Hepatocyte (in vitro differentiated cells): ENCODE results near the gene METTL2B.
"Not testable (repeated sequence)": the region's sequence is repeated elsewhere in the genome, so short reads cannot be mapped to it uniquely, and the experiment has no call there.

ENCODE experiments used
- CTCF ChIP-seq: fragments of 200-600 bp; sonication (generic); IDR thresholded peaks from 2 replicates; pipeline ENCODE4 v1.5.1; 2016; ENCODE audit warnings: antibody characterized with exemption, mild to moderate bottlenecking; ENCODE audit not compliant: poor library complexity
- EZH2 ChIP-seq: fragments of 200-600 bp; sonication (generic); IDR thresholded peaks from 2 replicates; pipeline ENCODE4 v1.6.1; 2016; ENCODE audit warnings: antibody characterized with exemption, mild to moderate bottlenecking, borderline replicate concordance
- EZH2phosphoT487 ChIP-seq: fragments of 200-600 bp; sonication (generic); IDR thresholded peaks from one replicate; pipeline ENCODE4 v1.6.1; 2018; ENCODE audit warnings: antibody characterized with exemption, mild to moderate bottlenecking, low read depth, moderate library complexity; ENCODE audit not compliant: unreplicated experiment, severe bottlenecking

DNA sequence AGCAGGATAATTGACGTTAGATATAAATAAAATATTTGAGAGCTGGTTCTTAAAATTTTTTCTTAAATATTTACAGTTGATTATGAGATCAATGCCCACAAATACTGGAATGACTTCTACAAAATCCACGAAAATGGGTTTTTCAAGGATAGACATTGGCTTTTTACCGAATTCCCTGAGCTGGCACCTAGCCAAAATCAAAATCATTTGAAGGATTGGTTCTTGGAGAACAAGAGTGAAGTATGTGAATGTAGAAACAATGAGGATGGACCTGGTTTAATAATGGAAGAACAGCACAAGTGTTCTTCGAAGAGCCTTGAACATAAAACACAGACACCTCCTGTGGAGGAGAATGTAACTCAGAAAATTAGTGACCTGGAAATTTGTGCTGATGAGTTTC is 2.5 kb downstream of the METTL2B start:
- TF ChIP-seq CTCF, EZH2phosphoT487, EZH2: not testable (repeated sequence)
